Thoracic aorta (tissue), 2 donors: ENCODE results near the gene PDSS2. TPM values are rescaled to one million over a fixed set of nuclear protein-coding genes. Genes with fewer than 3 reads are reported as not detected.
A peak's percentile ranks its signal among the peaks of the same experiment; 100 is the strongest.

Source experiments
- ATAC-seq: fragments of 150-250 bp; one replicate; pipeline ENCODE4 v1.8.0; 2017; ENCODE audit warnings: low read depth; ENCODE audit not compliant: insufficient number of reproducible peaks, low FRiP score
- DNase-seq: peaks from one replicate; pipeline ENCODE4 v3.0.0-alpha.2; 2020; ENCODE audit warnings: low spot score
- H3K27ac ChIP-seq, 2 donors: fragments of 200-600 bp; sonication (generic); 1 replicate in 1 of 2; 2 replicates in 1 of 2; pipeline ENCODE4 v1.5.1; 2016; ENCODE audit warnings: mild to moderate bottlenecking in 2 of 2, moderate library complexity in 2 of 2
- H3K27me3 ChIP-seq: fragments of 200-600 bp; sonication (generic); replicated peaks from 2 replicates; pipeline ENCODE4 v1.6.0; 2016; ENCODE audit warnings: mild to moderate bottlenecking; ENCODE audit not compliant: insufficient read depth
- H3K36me3 ChIP-seq: fragments of 200-600 bp; sonication (generic); one replicate; pipeline ENCODE4 v1.5.1; 2016
- H3K4me1 ChIP-seq, 2 donors: fragments of 200-600 bp; sonication (generic); 1 replicate in 1 of 2; 2 replicates in 1 of 2; pipeline versions ENCODE4 v1.5.1 to v1.6.0; 2016; ENCODE audit warnings: low read depth in 2 of 2, mild to moderate bottlenecking in 1 of 2; ENCODE audit not compliant: control insufficient read depth in 1 of 2
- H3K4me3 ChIP-seq: fragments of 200-600 bp; sonication (generic); 2 replicates; pipeline ENCODE4 v1.5.1; 2016; ENCODE audit warnings: mild to moderate bottlenecking
- H3K9me3 ChIP-seq: fragments of 200-600 bp; sonication (generic); 2 replicates; pipeline ENCODE4 v1.5.1; 2016
- total RNA-seq, 2 donors: library from RNA; depleted of rRNA; stranded (reverse); fragments of >200 nt; gene quantifications; one replicate each; pipeline versions ENCODE4 v1.1.0 to v1.2.3, GENCODE V29; 2016
- TF ChIP-seq, protein P1 (sequence below): fragments of 200-600 bp; sonication (generic); IDR thresholded peaks from one replicate; pipeline ENCODE4 v1.5.1; 2019; ENCODE audit warnings: antibody characterized with exemption

PDSS2 gene
- 1 to 10 TPM; 6.9 to 9.9 TPM for total RNA-seq

- H3K27ac ChIP-seq = peak within 1 kb of the TSS; percentile 85 to 87
- H3K36me3 ChIP-seq = no peaks in the 10 kb centered on the region
- no peaks in the 10 kb centered on the region for H3K27me3 ChIP-seq
- peak; percentile 97 for ATAC-seq
- peak; percentile 99 for DNase-seq
- TF ChIP-seq, protein P1, sequence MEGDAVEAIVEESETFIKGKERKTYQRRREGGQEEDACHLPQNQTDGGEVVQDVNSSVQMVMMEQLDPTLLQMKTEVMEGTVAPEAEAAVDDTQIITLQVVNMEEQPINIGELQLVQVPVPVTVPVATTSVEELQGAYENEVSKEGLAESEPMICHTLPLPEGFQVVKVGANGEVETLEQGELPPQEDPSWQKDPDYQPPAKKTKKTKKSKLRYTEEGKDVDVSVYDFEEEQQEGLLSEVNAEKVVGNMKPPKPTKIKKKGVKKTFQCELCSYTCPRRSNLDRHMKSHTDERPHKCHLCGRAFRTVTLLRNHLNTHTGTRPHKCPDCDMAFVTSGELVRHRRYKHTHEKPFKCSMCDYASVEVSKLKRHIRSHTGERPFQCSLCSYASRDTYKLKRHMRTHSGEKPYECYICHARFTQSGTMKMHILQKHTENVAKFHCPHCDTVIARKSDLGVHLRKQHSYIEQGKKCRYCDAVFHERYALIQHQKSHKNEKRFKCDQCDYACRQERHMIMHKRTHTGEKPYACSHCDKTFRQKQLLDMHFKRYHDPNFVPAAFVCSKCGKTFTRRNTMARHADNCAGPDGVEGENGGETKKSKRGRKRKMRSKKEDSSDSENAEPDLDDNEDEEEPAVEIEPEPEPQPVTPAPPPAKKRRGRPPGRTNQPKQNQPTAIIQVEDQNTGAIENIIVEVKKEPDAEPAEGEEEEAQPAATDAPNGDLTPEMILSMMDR = peak; percentile 23
- peak within 1 kb of the TSS; percentile 88 for H3K4me3 ChIP-seq
- peaks cover 8 to 9% of the 10 kb centered on the region in 2 donors for H3K4me1 ChIP-seq
- no peaks in the 10 kb centered on the region for H3K9me3 ChIP-seq
Observed at GRCh38 chr6:107459283-107460082, at the start of gene PDSS2. PDSS2 (minus strand) TSS chr6:107459564; CDS start chr6:107459285, 279 bp downstream.

GRCh38 chr6:107506145-107506544 lies 46.8 kb upstream of the PDSS2 start:
- Histone ChIP-seq H3K27me3 (no peaks in the 10 kb centered on the region), H3K9me3 (no peaks in the 10 kb centered on the region), H3K4me1 (peaks cover 6 to 10% of the 10 kb centered on the region in 2 donors), H3K27ac (no peak overlapping the region), H3K4me3 (no peak overlapping the region), H3K36me3 (no peaks in the 10 kb centered on the region)
- no peak for DNase-seq
- no peak for ATAC-seq
- TF ChIP-seq, protein P1 = no peak

GRCh38 chr6:107504270-107505026 lies 45.1 kb upstream of the PDSS2 start:
- Histone ChIP-seq H3K4me3 (no peak overlapping the region), H3K27me3 (no peaks in the 10 kb centered on the region), H3K4me1 (peaks cover 0 to 4% of the 10 kb centered on the region in 2 donors), H3K27ac (no peak overlapping the region), H3K9me3 (no peaks in the 10 kb centered on the region), H3K36me3 (no peaks in the 10 kb centered on the region)
- TF ChIP-seq, protein P1 = no peak
- DNase-seq (no peak), ATAC-seq (no peak)

DNA sequence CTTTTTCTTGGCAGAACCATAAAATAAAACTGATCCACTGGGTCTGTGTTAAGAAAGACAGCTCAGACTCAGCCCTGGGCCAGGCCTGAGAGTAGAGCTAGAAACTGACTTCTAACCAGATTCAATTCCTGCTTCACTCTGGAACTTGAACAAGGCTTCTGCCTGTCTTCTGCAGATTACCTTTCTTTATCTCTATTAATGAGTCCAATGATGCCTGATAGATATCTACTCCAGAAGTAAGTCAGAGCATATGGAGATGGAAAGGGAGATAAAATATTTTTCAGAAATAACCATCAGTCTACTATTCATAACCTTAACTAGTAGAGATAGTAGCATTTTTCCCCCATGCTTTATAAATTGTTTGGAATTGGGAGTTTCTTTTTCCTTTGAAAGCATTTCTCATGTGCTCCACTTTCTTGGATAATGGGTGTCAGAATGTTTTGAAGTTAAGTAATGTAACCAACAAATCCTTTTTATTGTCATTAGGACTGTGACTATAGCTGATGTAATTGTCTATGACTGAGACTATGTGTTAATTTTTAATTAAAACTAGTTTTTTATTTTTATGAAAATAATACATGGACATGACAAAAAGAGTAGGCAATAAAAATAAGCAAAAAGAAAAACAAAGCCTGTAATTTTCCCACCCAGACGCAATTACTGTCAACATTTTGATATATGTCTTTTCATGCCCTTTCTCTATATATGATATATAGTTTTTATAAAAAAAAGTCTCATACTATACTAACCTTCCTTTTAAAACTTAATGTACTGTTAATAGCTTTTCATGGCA lies 37.7 kb upstream of the PDSS2 start:
- DNase-seq (no peak), ATAC-seq (no peak)
- H3K36me3 ChIP-seq = no peaks in the 10 kb centered on the region
- TF ChIP-seq, protein P1 = no peak
- H3K27ac ChIP-seq = peak overlapping the region; percentile 12 to 85
- peaks cover 21 to 56% of the 10 kb centered on the region in 2 donors for H3K4me1 ChIP-seq
- H3K9me3 ChIP-seq = no peaks in the 10 kb centered on the region
- H3K27me3 ChIP-seq = no peaks in the 10 kb centered on the region
- no peak overlapping the region for H3K4me3 ChIP-seq
